HepG2 (cell line): ENCODE measurements around the gene FBXW4.

ENCODE experiments used
- BRCA1 ChIP-seq: sonication (generic); formaldehyde crosslinking; IDR thresholded peaks from 2 replicates; pipeline ENCODE4 v1.4.0; 2020; ENCODE audit warnings: missing genetic modification reagents
- CHD2 ChIP-seq: IDR thresholded peaks from 2 replicates; pipeline ENCODE4 v1.6.1; 2011; ENCODE audit warnings: low read depth, low read length, improper control_type of control experiment
- CTCF ChIP-seq: sonication (generic); formaldehyde crosslinking; IDR thresholded peaks from 2 replicates; pipeline ENCODE4 v1.5.0; 2020; ENCODE audit warnings: mild to moderate bottlenecking, missing genetic modification reagents, moderate library complexity
- FOXJ3 ChIP-seq: sonication (generic); formaldehyde crosslinking; IDR thresholded peaks from 2 replicates; pipeline ENCODE4 v1.4.0; 2020; ENCODE audit warnings: missing genetic modification reagents, mild to moderate bottlenecking, borderline replicate concordance
- HOMEZ ChIP-seq: IDR thresholded peaks from 2 replicates; pipeline ENCODE4 v1.6.1; 2016; ENCODE audit warnings: low read depth
- NFRKB ChIP-seq: fragments of 450-650 bp; IDR thresholded peaks from 2 replicates; pipeline ENCODE4 v1.6.1; 2017
- PHF20 ChIP-seq: sonication (generic); formaldehyde crosslinking; IDR thresholded peaks from 2 replicates; pipeline ENCODE4 v1.5.0; 2020; ENCODE audit warnings: mild to moderate bottlenecking, missing genetic modification reagents
- ZBTB8A ChIP-seq: sonication (generic); formaldehyde crosslinking; IDR thresholded peaks from 2 replicates; pipeline ENCODE4 v1.4.0; 2020; ENCODE audit warnings: mild to moderate bottlenecking, low read depth, missing genetic modification reagents, borderline replicate concordance
- ZNF224 ChIP-seq: sonication (generic); formaldehyde crosslinking; IDR thresholded peaks from 2 replicates; pipeline ENCODE4 v1.5.0; 2020; ENCODE audit warnings: mild to moderate bottlenecking, missing genetic modification reagents

- TF ChIP-seq HOMEZ (CRISPR knock-in tag) (no peak), CTCF (no peak), ZNF224 (CRISPR knock-in tag) (no peak), BRCA1 (CRISPR knock-in tag) (no peak), CHD2 (no peak), PHF20 (CRISPR knock-in tag) (no peak), ZBTB8A (CRISPR knock-in tag) (no peak), FOXJ3 (CRISPR knock-in tag) (no peak), NFRKB (no peak)
Measured at GRCh38 chr10:101575091-101575490, 119.9 kb downstream of the FBXW4 start.
